Karpas-422 (cell line): ENCODE measurements around the gene KCTD14. TPM values are rescaled to one million over a fixed set of nuclear protein-coding genes. Genes with fewer than 3 reads are reported as not detected.

Source experiments
- DNase-seq: peaks from one replicate; pipeline ENCODE4 v3.0.0-alpha.2; 2015
- H2AFZ ChIP-seq: fragments of 200-600 bp; sonication (generic); 2 replicates; pipeline ENCODE4 v1.6.1; 2014; ENCODE audit warnings: antibody characterized with exemption, low read length, mixed read lengths
- H3K27ac ChIP-seq: fragments of 200-600 bp; sonication (generic); 2 replicates; pipeline ENCODE4 v1.5.1; 2014; ENCODE audit warnings: mild to moderate bottlenecking, low read length, moderate library complexity
- H3K27me3 ChIP-seq: fragments of 200-600 bp; sonication (generic); 2 replicates; pipeline ENCODE4 v1.6.1; 2014; ENCODE audit warnings: low read length, mixed read lengths
- H3K36me3 ChIP-seq: fragments of 200-600 bp; sonication (generic); 2 replicates; pipeline ENCODE4 v1.6.1; 2014; ENCODE audit warnings: low read length, mixed read lengths; ENCODE audit not compliant: insufficient read depth
- H3K4me1 ChIP-seq: fragments of 200-600 bp; sonication (generic); 2 replicates; pipeline ENCODE4 v1.6.1; 2014; ENCODE audit warnings: mild to moderate bottlenecking, low read length, mixed read lengths
- H3K4me2 ChIP-seq: fragments of 200-600 bp; sonication (generic); 2 replicates; pipeline ENCODE4 v1.6.1; 2014; ENCODE audit warnings: low read length, low read depth, mild to moderate bottlenecking; ENCODE audit not compliant: poor library complexity, severe bottlenecking
- H3K4me3 ChIP-seq: fragments of 200-600 bp; sonication (generic); 2 replicates; pipeline ENCODE4 v1.5.1; 2014; ENCODE audit warnings: mild to moderate bottlenecking, antibody characterized with exemption, low read length, mixed read lengths
- H3K79me2 ChIP-seq: fragments of 200-600 bp; sonication (generic); 2 replicates; pipeline ENCODE4 v1.6.1; 2014; ENCODE audit warnings: mild to moderate bottlenecking, low read length, mixed read lengths
- H3K9ac ChIP-seq: fragments of 200-600 bp; sonication (generic); 2 replicates; pipeline ENCODE4 v1.6.0; 2014; ENCODE audit warnings: low read length
- H3K9me2 ChIP-seq: fragments of 200-600 bp; sonication (generic), shearing (Covaris generic); replicated peaks from 2 replicates; pipeline ENCODE4 v1.6.0; 2014; ENCODE audit warnings: mild to moderate bottlenecking, low read length, moderate library complexity; ENCODE audit not compliant: insufficient read depth
- H3K9me3 ChIP-seq: fragments of 300-700, 200-600 bp; sonication (generic); 2 replicates; pipeline ENCODE4 v1.6.1; 2014; ENCODE audit warnings: low read length, mixed read lengths
- H4K20me1 ChIP-seq: fragments of 200-600 bp; sonication (generic); 2 replicates; pipeline ENCODE4 v1.6.1; 2014; ENCODE audit warnings: mild to moderate bottlenecking, antibody characterized with exemption, low read length, low read depth; ENCODE audit not compliant: insufficient read depth
- total RNA-seq: library from RNA; depleted of rRNA; stranded (reverse); fragments of >200 nt; shearing (Covaris generic); gene quantifications from 2 replicates; pipeline ENCODE4 v1.2.3, GENCODE V29; 2014; ENCODE audit warnings: low replicate concordance; rRNA removed

The KCTD14 gene
- total RNA-seq, 1 experiment from 2014 or later = not detected

DNA sequence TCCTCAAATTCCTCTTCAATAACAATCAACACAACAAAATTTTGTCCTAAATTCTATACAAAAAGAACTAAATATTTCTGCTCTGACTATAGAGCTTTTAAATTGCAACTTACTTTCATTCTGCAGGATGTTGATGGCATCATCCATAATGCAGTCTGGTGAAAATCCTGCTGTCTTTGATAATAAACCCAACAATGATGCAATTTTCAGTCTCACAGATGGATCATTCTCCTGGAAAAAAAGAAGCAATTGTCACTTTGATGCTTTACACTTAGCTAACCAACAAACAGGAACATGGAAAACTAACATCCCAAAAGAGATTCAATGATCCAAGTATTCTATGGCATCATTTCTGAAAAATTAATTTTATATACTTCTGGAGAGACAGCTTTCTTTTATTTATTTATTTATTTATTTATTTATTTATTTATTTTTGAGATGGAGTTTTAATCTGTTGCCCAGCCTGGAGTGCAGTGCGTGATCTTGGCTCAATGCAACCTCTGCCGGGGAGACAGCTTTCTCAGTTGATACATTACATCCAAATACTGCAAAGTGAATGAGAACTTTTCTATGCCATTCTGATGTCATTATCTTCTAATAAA, 41.6 kb downstream of the KCTD14 start:
- peaks cover 45% of the 10 kb centered on the region for H3K79me2 ChIP-seq
- no peaks in the 10 kb centered on the region for H3K9me2 ChIP-seq
- no peaks in the 10 kb centered on the region for H3K27me3 ChIP-seq
- no peaks in the 10 kb centered on the region; the same call in 1 of the 2 replicates for H3K9me3 ChIP-seq
- no peaks in the 10 kb centered on the region for H4K20me1 ChIP-seq
- peaks cover 42% of the 10 kb centered on the region for H3K36me3 ChIP-seq
- no peaks in the 10 kb centered on the region for H3K4me1 ChIP-seq
- DNase-seq = no peak
- H3K9ac ChIP-seq = no peak overlapping the region
- no peak overlapping the region for H3K27ac ChIP-seq
- no peak overlapping the region for H3K4me2 ChIP-seq
- no peak overlapping the region for H3K4me3 ChIP-seq
- H2AFZ ChIP-seq = no peak overlapping the region

DNA sequence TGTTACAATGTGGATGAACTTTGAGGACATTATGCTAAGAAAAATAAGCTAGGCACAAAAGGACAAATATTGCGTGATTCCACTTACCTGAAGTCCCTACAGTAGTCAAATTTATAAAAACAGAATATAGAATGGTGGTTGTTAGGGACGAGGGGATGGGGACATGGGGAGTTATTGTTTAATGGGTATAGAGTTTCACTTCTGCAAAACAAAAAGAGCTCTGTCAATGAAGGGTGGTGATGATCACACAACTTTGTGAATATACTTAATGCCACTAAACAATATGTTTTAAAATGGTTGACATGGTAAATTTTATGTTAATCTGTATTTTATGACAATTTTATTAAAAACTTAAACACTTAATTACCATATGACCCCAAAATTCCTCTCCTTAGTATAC, 54.7 kb downstream of the KCTD14 start:
- Histone ChIP-seq H3K9me3 (peaks cover 2% of the 10 kb centered on the region; the same call in 1 of the 2 replicates), H3K27ac (no peak overlapping the region), H3K9ac (no peak overlapping the region), H3K9me2 (no peaks in the 10 kb centered on the region), H4K20me1 (no peaks in the 10 kb centered on the region), H3K27me3 (no peaks in the 10 kb centered on the region), H3K4me3 (no peak overlapping the region), H3K4me2 (no peak overlapping the region), H2AFZ (no peak overlapping the region), H3K79me2 (peaks cover 14% of the 10 kb centered on the region; the same call in 1 of the 2 replicates), H3K36me3 (peaks cover 14% of the 10 kb centered on the region), H3K4me1 (peaks cover 4% of the 10 kb centered on the region; the same call in 1 of the 2 replicates)
- DNase-seq = peak; percentile 51

DNA sequence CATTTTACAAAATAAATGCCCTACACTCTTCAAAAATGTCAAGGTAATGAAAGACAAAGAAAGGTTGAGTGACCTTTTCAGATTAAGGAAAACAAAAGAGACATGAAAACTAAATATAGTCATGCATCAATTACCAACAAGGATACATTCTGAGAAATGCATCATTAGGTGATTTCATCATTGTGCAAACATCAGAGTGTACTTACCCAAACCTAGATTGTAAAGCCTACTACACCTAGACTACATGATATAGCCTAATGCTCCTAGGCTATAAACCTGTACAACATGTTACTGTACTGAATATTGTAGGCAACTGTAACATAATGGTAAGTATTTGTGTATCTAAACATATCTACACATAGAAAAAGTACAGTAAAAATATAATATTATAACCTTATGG, 55.3 kb downstream of the KCTD14 start:
- DNase-seq = no peak
- H4K20me1 ChIP-seq = no peaks in the 10 kb centered on the region
- H3K27ac ChIP-seq = no peak overlapping the region
- no peak overlapping the region for H2AFZ ChIP-seq
- peaks cover 11% of the 10 kb centered on the region for H3K36me3 ChIP-seq
- H3K9me2 ChIP-seq = no peaks in the 10 kb centered on the region
- H3K9me3 ChIP-seq = no peaks in the 10 kb centered on the region
- no peak overlapping the region for H3K4me2 ChIP-seq
- peaks cover 14% of the 10 kb centered on the region; the same call in 1 of the 2 replicates for H3K79me2 ChIP-seq
- H3K9ac ChIP-seq = no peak overlapping the region
- H3K4me3 ChIP-seq = no peak overlapping the region
- peaks cover 4% of the 10 kb centered on the region; the same call in 1 of the 2 replicates for H3K4me1 ChIP-seq
- H3K27me3 ChIP-seq = no peaks in the 10 kb centered on the region

DNA sequence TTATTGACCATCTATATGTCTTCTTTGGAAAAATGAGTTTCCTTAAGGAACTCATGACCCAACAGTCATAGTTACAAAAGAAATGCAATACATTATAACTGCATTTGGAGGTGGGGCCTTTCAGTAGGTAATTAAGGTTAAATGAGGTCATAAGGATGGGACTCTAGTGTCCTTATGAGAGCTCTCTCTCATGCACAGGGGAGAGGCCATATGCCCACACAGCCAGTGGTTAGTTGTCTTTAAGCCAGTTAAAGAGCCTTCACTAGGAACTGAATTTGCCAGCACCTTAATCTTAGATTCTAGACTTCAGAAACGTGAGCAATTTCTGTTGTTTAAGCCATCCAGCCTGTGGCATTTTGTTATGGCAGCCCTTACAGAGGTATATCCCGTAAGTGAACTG, 56.0 kb downstream of the KCTD14 start:
- Histone ChIP-seq H4K20me1 (no peaks in the 10 kb centered on the region), H3K9me2 (no peaks in the 10 kb centered on the region), H3K4me2 (no peak overlapping the region), H3K27me3 (no peaks in the 10 kb centered on the region), H3K9me3 (no peaks in the 10 kb centered on the region), H3K4me3 (no peak overlapping the region), H3K4me1 (peaks cover 4% of the 10 kb centered on the region; the same call in 1 of the 2 replicates), H3K79me2 (peaks cover 14% of the 10 kb centered on the region; the same call in 1 of the 2 replicates), H3K9ac (no peak overlapping the region), H3K36me3 (peaks cover 11% of the 10 kb centered on the region), H3K27ac (no peak overlapping the region), H2AFZ (no peak overlapping the region)
- no peak for DNase-seq

DNA sequence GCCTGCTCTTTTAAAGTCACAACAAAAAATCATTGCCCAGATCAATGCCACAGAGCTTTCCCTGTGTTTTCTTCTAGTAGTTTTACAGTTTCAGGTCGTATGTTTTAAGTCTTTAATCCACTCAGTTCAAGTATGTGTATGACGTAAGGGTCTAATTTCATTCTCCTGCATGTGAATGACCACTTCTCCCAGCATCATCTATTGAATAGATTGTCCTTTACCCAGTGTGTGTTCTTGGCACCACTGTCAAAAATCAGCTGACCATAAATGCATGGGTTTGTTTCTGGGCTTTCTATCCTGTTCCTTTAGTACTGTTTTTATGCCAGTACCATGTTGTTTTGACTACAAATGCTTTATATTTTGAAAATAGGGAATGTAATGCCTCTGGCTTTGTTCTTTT, 56.7 kb downstream of the KCTD14 start:
- no peak for DNase-seq
- Histone ChIP-seq H3K79me2 (peaks cover 14% of the 10 kb centered on the region; the same call in 1 of the 2 replicates), H3K27me3 (no peaks in the 10 kb centered on the region), H3K36me3 (peaks cover 11% of the 10 kb centered on the region), H3K4me2 (no peak overlapping the region), H3K4me1 (peaks cover 4% of the 10 kb centered on the region; the same call in 1 of the 2 replicates), H4K20me1 (no peaks in the 10 kb centered on the region), H3K9me2 (no peaks in the 10 kb centered on the region), H3K9me3 (no peaks in the 10 kb centered on the region), H3K27ac (no peak overlapping the region), H3K4me3 (no peak overlapping the region), H3K9ac (no peak overlapping the region), H2AFZ (no peak overlapping the region)

Other genes starting within 250 kb of the KCTD14 start
- gene RSF1, start 202.6 kb downstream of the KCTD14 start, total RNA-seq = 41.1 and 45.1 TPM in 2 replicates
- 2.8 and 6.6 TPM in 2 replicates for gene AAMDC, start 202.1 kb downstream of the KCTD14 start, total RNA-seq
- 42.7 and 51.2 TPM in 2 replicates for gene INTS4, start 28.6 kb downstream of the KCTD14 start, total RNA-seq
- gene THRSP, start 40.6 kb upstream of the KCTD14 start, total RNA-seq = not detected in 2 replicates
- 51.9 and 94.7 TPM in 2 replicates for gene NDUFC2, start 56.6 kb upstream of the KCTD14 start, total RNA-seq
- gene ALG8, start 116.3 kb upstream of the KCTD14 start, total RNA-seq = 51.2 and 71.0 TPM in 2 replicates
- 1.2 and 1.8 TPM in 2 replicates for gene KCTD21, start 165.3 kb upstream of the KCTD14 start, total RNA-seq
- gene USP35, start 165.6 kb upstream of the KCTD14 start, total RNA-seq = 1.7 and 2.5 TPM in 2 replicates